Measurements from ENCODE around the gene HOXC10. TPM values are rescaled to one million over a fixed set of nuclear protein-coding genes. Genes with fewer than 3 reads are reported as not detected.
A peak's percentile ranks its signal among the peaks of the same experiment; 100 is the strongest.

Gene HOXC10
- total RNA-seq, 3 donors from 2014 or later (not counting 1 experiment from before 2014, with no cell fraction given) = not detected

DNA sequence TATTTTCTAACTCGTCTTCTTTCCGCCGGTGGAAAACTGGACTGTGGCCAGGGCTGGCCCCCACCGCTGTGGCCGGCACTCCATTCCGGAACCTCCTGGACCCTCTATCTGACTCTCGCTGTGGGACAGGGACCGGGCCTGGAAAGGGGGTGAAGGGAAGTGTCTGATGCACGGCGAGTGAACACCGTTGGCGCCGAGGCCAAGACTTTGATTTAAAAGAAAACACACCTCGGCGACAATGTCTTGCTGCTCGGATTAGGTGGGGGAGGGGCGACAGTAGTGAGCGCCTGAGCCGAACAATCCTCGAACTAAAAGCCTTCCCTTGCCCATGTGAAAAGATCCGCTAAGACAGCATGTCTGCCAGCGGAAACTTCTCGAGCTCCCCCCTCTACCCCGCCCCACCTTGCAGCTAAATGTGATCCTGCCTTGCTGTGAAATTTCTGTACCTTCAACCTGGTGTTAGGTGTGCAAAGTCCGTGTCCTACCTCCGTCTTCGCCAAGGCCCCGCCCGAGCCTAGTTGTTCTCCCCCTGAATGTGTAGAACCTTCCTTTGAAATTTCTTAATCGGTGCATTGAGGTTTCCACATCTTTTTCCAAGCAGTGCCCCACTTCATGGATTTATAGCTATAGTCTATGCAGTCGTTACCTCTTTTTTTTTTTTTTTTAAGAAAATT is 9.3 kb upstream of the HOXC10 start:
- H3K27ac ChIP-seq (ENCODE audit: low read length) = no peak overlapping the region
- H3K27me3 ChIP-seq (ENCODE audit: control insufficient read depth, insufficient read depth, low read length) = peaks cover 88% of the 10 kb centered on the region
- WGBS (ENCODE audit: insufficient coverage) = 10% methylated on average over 30 of the region's 31 CpGs
- H3K36me3 Mint-ChIP-seq = no peaks in the 10 kb centered on the region
- no peak overlapping the region for H3K27ac Mint-ChIP-seq
- TF ChIP-seq, protein P1, sequence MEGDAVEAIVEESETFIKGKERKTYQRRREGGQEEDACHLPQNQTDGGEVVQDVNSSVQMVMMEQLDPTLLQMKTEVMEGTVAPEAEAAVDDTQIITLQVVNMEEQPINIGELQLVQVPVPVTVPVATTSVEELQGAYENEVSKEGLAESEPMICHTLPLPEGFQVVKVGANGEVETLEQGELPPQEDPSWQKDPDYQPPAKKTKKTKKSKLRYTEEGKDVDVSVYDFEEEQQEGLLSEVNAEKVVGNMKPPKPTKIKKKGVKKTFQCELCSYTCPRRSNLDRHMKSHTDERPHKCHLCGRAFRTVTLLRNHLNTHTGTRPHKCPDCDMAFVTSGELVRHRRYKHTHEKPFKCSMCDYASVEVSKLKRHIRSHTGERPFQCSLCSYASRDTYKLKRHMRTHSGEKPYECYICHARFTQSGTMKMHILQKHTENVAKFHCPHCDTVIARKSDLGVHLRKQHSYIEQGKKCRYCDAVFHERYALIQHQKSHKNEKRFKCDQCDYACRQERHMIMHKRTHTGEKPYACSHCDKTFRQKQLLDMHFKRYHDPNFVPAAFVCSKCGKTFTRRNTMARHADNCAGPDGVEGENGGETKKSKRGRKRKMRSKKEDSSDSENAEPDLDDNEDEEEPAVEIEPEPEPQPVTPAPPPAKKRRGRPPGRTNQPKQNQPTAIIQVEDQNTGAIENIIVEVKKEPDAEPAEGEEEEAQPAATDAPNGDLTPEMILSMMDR (IDR thresholded peaks at IDR 0.05) = no peak
- ATAC-seq (no peak), DNase-seq (no peak)
- H3K36me3 ChIP-seq (ENCODE audit: control insufficient read depth, insufficient read depth, low read length) = no peaks in the 10 kb centered on the region
- peaks cover 83% of the 10 kb centered on the region in 2 donors for H3K27me3 Mint-ChIP-seq (ENCODE audit: low read depth in 2 of 2)
- H3K9me3 Mint-ChIP-seq = no peaks in the 10 kb centered on the region
- H3K4me1 ChIP-seq (ENCODE audit: control insufficient read depth, insufficient read depth, low read length) = peaks cover 32% of the 10 kb centered on the region
- H3K9me3 ChIP-seq (ENCODE audit: control insufficient read depth, insufficient read depth, low read length) = peaks cover 5% of the 10 kb centered on the region
- H3K4me3 ChIP-seq (ENCODE audit: low read length) = no peak overlapping the region
- H3K4me3 Mint-ChIP-seq = peak overlapping the region; percentile 64
- intact Hi-C loops (cut with micrococcal nuclease) = loop anchor here (5.0 kb wide), 1 partner anchor 37 kb away; no protein-coding TSS in a partner anchor
- peaks cover 18 to 31% of the 10 kb centered on the region in 2 donors for H3K4me1 Mint-ChIP-seq

DNA sequence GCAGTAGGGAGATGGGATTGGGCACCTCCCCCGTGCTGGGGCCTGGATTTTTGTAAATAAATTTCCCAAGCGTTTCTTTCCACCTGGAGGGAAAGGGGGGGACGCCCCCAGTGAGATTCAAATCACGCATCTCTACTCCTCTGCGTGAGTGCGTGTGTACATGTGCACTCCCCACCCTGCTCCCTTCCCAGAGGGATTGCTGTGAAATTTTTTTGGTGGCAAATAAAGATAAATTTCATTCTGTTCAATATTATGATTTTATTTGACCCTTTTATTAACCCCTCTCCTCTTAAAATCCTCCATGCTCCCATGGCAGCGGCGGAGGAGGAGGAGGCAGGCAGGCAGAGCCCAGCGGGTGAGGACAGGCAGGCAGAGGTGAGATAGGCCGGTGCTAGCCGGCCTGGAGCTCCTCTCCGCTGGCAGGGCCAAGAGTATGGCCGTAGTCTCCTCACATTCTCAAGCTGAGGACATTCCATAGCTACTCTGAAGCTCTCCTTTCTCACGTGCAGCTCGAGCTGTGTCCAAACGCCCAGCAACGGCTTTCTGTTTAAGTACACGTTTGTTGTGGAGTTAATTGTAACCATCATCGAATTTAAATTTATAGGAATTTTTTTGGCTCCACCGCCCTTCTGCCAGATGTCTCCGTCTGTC is 8.6 kb upstream of the HOXC10 start:
- WGBS (ENCODE audit: insufficient coverage) = 27% methylated on average over 15 of the region's 21 CpGs
- H3K4me3 Mint-ChIP-seq = peak overlapping the region; percentile 25
- intact Hi-C loops (cut with micrococcal nuclease) = loop anchor here (5.0 kb wide), 1 partner anchor 36 kb away; no protein-coding TSS in a partner anchor

DNA sequence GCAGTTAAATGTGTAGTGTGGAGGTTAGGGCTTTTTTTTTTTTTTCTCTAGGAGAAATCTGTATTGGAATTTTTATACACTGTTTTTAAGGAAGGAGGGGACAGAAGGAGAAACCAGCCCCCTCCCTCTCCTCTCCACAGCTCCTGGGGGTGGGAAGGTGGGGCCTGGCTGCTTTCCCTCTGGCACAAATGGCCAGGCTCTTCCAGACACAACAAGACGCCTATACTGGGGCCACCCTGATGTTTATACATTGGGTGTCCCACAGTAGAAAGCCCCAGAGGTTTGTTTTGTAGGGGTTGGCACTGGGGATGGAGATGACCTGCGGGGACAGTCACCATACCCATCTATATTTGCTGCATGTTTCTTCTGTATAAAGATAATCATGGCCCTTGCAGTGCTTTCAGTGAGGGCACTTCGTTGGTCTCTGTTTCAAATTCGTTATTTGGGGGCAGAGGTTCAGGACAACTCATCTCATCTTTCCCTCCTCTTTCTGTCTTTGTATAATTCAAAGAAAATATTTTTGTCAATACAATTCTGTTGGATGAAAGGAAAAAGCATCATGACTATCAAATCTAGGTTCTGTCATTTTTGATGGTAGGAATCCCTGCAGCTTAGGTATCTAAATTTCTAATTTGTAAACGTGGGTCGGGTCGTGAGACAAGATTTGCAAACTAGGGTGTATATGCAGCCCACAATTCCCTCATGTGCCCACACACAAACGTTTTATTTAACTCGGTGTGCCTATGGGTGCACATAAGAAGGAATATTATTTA is 7.9 kb upstream of the HOXC10 start:
- no peak overlapping the region for H3K4me3 ChIP-seq (ENCODE audit: low read length)
- Mint-ChIP-seq H3K27me3 (ENCODE audit: low read depth in 2 of 2) (peaks cover 80 to 81% of the 10 kb centered on the region in 2 donors), H3K27ac (no peak overlapping the region), H3K9me3 (no peaks in the 10 kb centered on the region), H3K4me3 (peak overlapping the region; percentile 25), H3K36me3 (no peaks in the 10 kb centered on the region), H3K4me1 (peaks cover 18 to 31% of the 10 kb centered on the region in 2 donors)
- no peak for DNase-seq
- H3K4me1 ChIP-seq (ENCODE audit: control insufficient read depth, insufficient read depth, low read length) = peaks cover 32% of the 10 kb centered on the region
- no peak for ATAC-seq
- H3K36me3 ChIP-seq (ENCODE audit: control insufficient read depth, insufficient read depth, low read length) = no peaks in the 10 kb centered on the region
- H3K27me3 ChIP-seq (ENCODE audit: control insufficient read depth, insufficient read depth, low read length) = peaks cover 86% of the 10 kb centered on the region
- intact Hi-C loops (cut with micrococcal nuclease) = loop anchor here (5.0 kb wide), 1 partner anchor 35 kb away; no protein-coding TSS in a partner anchor
- WGBS (ENCODE audit: insufficient coverage) = 7% methylated on average over 5 of the region's 9 CpGs
- peaks cover 5% of the 10 kb centered on the region for H3K9me3 ChIP-seq (ENCODE audit: control insufficient read depth, insufficient read depth, low read length)
- TF ChIP-seq, protein P1 (IDR thresholded peaks at IDR 0.05) = no peak
- no peak overlapping the region for H3K27ac ChIP-seq (ENCODE audit: low read length)

More for the DNA sequence above, 8.6 kb upstream of the HOXC10 start:
- no peaks in the 10 kb centered on the region for H3K36me3 ChIP-seq (ENCODE audit: control insufficient read depth, insufficient read depth, low read length)
- TF ChIP-seq, protein P1 (IDR thresholded peaks at IDR 0.05) = no peak
- ATAC-seq (no peak), DNase-seq (no peak)
- H3K27me3 ChIP-seq (ENCODE audit: control insufficient read depth, insufficient read depth, low read length) = peaks cover 87% of the 10 kb centered on the region
- Mint-ChIP-seq H3K27me3 (ENCODE audit: low read depth in 2 of 2) (peaks cover 81 to 83% of the 10 kb centered on the region in 2 donors), H3K27ac (no peak overlapping the region), H3K4me1 (peaks cover 18 to 31% of the 10 kb centered on the region in 2 donors), H3K36me3 (no peaks in the 10 kb centered on the region), H3K9me3 (no peaks in the 10 kb centered on the region)
- no peak overlapping the region for H3K27ac ChIP-seq (ENCODE audit: low read length)
- H3K4me1 ChIP-seq (ENCODE audit: control insufficient read depth, insufficient read depth, low read length) = peaks cover 32% of the 10 kb centered on the region
- H3K4me3 ChIP-seq (ENCODE audit: low read length) = no peak overlapping the region
- H3K9me3 ChIP-seq (ENCODE audit: control insufficient read depth, insufficient read depth, low read length) = peaks cover 5% of the 10 kb centered on the region

Measured in natural killer cell (primary cell).